Peyer's patch (tissue), 4 donors: ENCODE data around the gene ARID1A.

ENCODE experiments used
- CTCF ChIP-seq, 6 experiments: fragments of 450-650 bp in 4 of 6; fragments of 200-600 bp in 2 of 6; sonication (generic) in 1 of 6; IDR thresholded peaks; one replicate each; pipeline ENCODE4 v1.5.1; 2017 to 2019; ENCODE audit warnings: antibody characterized with exemption in 6 of 6, mild to moderate bottlenecking in 3 of 6, moderate library complexity in 1 of 6
- POLR2A ChIP-seq, 2 donors: fragments of 450-650 bp; IDR thresholded peaks; one replicate each; pipeline ENCODE4 v1.5.1; 2017; ENCODE audit warnings: antibody characterized with exemption in 2 of 2, mild to moderate bottlenecking in 2 of 2, moderate library complexity in 2 of 2

- TF ChIP-seq CTCF (IDR thresholded peaks at IDR 0.05): no peak
- TF ChIP-seq POLR2A (IDR thresholded peaks at IDR 0.05): no peak
These were observed 95.8 kb downstream of the ARID1A start for GRCh38 chr1:26791626-26792025.
